GM12878 (cell line): ENCODE data around the gene LRP1B.

Experiments
- JUND ChIP-seq: IDR thresholded peaks from 2 replicates; pipeline ENCODE4 v1.6.1; 2012; ENCODE audit warnings: low read depth, mild to moderate bottlenecking, low read length, improper control_type of control experiment, moderate library complexity
- POLR2A ChIP-seq: IDR thresholded peaks from 2 replicates; pipeline ENCODE4 v1.6.1; 2011; ENCODE audit warnings: low read depth, mild to moderate bottlenecking, low read length

GRCh38 chr2:140210963-140211362 lies 1919.9 kb downstream of the LRP1B start:
- no peak for TF ChIP-seq POLR2A
- no peak for TF ChIP-seq JUND
